SK-N-MC (cell line): ENCODE measurements around the gene SGF29.
"Not testable (repeated sequence)": the region's sequence is repeated elsewhere in the genome, so short reads cannot be mapped to it uniquely, and the experiment has no call there.

Source experiments
- EZH2 ChIP-seq: fragments of 200-600 bp; sonication (generic); IDR thresholded peaks from one replicate; pipeline ENCODE4 v1.6.1; 2017; ENCODE audit warnings: antibody characterized with exemption
- POLR2AphosphoS5 ChIP-seq: IDR thresholded peaks from 2 replicates; pipeline ENCODE4 v1.6.1; 2012; ENCODE audit warnings: mild to moderate bottlenecking, low read depth, low read length, borderline replicate concordance

- TF ChIP-seq POLR2AphosphoS5, EZH2: not testable (repeated sequence)
These were observed 26.5 kb upstream of the SGF29 start for GRCh38 chr16:28527100-28527785.
